Keratinocyte (primary cell): ENCODE data around the gene CAPN1.

Experiments used
- CTCF ChIP-seq, 3 experiments: IDR thresholded peaks in 1 of 3; conservative IDR thresholded peaks in 1 of 3; optimal IDR thresholded peaks in 1 of 3; 2 replicates in 2 of 3; 3 replicates in 1 of 3; pipeline versions ENCODE3 to v1.5.1; 2011; ENCODE audit warnings: low read length in 3 of 3, mild to moderate bottlenecking in 3 of 3, moderate library complexity in 2 of 3, control low read depth in 1 of 3, inconsistent platforms in 1 of 3; ENCODE audit not compliant: insufficient read depth in 2 of 3; ENCODE audit errors: extremely low read depth in 1 of 3
- EZH2 ChIP-seq: IDR thresholded peaks from one replicate; pipeline ENCODE4 v1.6.1; 2012; ENCODE audit warnings: inconsistent platforms, mild to moderate bottlenecking, low read length, moderate library complexity

GRCh38 chr11:65246506-65246905 lies 64.8 kb downstream of the CAPN1 start:
- no peak for TF ChIP-seq CTCF (optimal IDR thresholded peaks at IDR 0.05 in 1 of 3, IDR thresholded peaks at IDR 0.05 in 1 of 3, conservative IDR thresholded peaks at IDR 0.05 in 1 of 3; ENCODE audit: extremely low read depth in 1 of 3, insufficient read depth in 2 of 3, low read length in 3 of 3)
- TF ChIP-seq EZH2, result no peak
